GM18907 (cell line): ENCODE results near the gene IKBKE.

Experiments used
- ATAC-seq: cut with Tn5 transposase; IDR thresholded peaks from one replicate; pipeline ENCODE4 v1.9.1; 2021; ENCODE audit warnings: mild to moderate bottlenecking, moderate library complexity; ENCODE audit not compliant: unreplicated experiment

Gene IKBKE

DNA sequence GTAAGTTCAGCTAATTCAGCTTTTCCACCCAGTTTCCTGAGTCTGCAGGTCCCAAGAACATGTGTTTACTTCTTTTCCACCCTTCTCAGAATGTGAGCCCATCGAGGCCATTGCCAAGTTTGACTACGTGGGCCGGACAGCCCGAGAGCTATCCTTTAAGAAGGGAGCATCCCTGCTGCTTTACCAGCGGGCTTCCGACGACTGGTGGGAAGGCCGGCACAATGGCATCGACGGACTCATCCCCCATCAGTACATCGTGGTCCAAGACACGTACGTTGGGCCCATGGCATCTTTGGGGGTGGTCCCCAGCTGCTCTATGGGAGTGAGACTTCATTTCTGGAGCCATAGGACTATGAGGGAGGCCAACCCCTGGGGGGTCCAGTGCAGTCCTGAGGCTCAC is 17.2 kb upstream of the IKBKE start:
- ATAC-seq, result no peak

DNA sequence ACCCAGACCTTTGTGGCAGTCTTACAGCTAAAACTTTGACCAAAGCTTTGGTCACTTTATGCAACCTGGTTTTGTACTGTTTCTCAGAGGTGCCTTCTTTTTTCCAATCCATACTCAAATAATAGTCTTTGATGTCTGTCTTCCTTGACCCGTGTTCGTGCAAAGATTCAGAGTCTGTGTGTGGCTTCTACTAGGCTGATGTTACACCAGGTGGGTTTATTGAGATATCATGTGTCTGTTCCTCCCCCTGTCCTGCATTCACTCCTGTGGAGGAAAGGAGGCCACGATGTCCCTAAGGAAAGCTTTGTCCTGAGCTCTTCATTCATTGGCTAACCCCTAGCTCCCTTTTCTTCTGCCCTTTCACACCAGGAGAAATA is 15.0 kb upstream of the IKBKE start:
- no peak for ATAC-seq

DNA sequence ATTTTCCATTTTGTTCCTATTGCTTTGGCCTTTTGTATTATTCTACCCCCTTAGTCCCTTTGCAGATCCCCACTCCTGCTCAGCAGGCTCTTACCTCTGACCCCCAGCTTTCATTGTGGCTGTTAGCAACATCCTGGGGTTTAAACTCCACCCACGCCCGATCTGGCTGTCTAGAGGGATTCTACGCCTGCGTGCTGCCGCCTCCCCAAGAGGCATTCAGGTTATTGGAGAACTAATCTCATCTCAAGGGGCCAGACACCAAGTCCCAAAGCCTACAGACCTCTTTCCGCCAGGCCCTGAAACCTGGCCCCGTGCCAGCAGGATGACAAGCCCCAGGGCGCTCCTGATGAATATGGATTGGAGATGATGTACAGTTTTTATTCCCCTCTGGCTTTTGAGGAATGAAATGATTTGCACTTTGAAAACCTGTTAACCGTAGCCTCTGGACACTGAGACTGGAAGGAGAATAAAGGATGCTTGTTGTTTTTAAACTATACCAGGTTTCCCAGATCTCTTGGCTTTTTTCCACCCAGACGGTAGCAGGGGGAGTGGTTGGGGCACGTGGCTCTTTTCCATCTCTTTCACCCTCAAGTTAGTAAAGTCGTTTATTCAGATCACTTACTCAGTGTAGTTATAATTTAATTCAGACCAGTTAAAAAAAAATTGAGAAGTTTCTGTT is 14.5 kb upstream of the IKBKE start:
- ATAC-seq, result no peak

- no peak for ATAC-seq
Measured at GRCh38 chr1:206456577-206457370, 13.5 kb upstream of the IKBKE start.

DNA sequence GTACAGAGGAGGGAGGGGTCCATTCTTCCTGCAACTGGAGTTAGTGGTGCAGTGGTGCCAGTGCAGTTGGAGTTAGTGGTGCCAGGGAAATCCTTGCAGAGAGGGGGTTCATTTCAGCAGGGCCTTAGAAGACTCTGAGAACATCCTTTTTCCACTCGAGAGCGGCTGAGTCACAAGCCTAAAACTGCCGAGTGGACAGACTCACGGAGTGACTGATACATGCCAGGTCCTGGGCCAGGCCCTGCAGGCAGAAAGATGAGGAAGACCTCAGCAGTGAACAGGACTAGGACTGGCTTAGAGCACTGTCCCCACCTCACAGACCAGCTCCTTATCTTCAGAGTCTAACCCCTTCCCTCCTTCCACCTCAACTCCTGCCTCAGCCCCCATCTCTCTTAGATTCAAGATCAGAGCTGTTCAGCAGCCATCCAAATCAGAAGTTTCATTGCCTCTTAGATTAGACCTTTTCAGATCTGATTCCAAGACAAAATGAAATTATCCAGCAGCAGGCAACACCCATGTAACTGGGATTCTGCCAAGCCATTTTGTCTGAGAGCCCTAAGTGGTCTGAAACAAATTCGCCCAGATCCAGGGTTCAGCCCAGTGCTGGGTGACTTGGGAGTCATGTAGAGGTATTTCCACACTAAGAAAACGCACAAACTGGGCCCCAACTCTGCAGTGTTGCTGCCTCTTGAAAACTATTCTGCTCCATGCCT is 12.7 kb upstream of the IKBKE start:
- ATAC-seq, result no peak

DNA sequence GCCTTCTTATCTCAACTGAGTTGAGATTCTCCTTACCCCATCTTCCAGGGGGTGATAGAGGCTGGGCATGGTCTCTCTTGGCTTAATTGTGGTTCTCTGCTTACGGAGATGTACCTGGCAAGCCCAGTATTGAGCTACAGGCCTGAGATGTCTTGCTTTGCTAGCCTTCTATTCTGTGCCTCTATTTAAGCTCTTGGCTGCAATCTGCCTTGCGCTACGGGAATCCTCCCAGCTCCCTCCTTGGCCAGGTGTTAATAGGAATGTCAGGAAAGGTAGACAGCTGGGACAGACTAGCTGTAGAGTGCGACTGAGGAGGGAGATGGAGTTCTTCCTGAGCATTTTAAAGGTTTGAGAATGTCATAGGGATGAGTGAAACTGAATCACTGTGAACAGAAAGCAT is 10.6 kb upstream of the IKBKE start:
- ATAC-seq, result no peak

GRCh38 chr1:206460836-206461426 is 9.3 kb upstream of the IKBKE start:
- ATAC-seq, result no peak

DNA sequence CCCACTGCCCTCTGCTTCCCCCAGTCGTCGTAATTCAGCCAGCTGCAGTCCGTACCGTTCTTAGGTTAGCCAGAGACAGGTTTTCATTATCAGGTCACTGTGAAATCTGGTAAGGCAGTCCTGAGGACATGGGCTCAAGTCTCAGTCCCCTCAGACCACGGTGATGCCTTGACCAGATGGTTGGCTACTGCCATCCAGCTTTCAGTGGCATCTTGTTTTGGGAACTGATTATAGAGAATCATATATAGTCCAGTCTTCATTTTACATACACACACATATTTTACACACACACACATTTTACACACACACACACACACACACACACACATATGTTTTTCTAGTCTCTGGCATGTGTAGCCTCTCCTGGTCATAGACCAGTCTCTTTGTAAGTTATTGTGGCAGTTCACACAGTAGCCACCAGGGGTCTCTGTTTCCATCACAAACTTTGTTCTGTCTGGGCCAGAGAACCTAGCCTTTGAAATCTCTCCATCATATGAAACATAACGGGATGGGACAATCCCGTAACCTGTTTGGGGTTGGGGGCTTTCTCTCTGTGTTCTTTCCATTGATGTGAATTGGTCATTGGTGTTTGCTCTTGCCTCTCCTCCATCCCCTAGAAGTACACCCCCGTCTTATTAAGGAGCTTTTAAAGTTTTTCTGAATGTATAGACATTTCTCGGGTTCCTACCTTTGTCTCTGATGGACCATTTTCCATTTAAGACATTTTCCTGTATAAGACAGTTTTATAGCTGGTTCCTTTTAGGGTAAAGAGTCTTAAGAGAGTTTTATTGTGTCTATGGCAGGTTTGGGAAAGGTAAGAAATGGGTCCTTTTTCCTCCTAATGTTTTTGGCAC is 8.4 kb upstream of the IKBKE start:
- ATAC-seq, result no peak

DNA sequence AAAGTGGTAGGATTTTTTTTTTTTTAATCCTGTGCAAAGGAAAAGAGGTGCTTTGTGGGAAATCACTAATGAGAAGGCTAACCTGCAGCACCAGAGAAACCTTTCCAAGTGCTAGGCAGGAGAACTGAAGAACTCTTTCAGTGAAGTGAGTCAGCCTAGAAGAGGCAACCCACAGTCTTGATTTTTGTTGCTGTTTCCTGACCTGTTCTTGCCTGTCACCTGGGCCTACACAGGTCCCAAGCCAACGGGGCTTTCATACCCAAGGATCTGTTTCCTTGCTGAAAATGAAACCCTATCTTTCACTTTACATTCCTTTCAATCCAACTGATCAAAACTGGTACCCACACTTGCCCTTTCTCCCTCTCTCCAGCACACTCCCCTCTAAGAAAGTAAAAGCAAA is 7.1 kb upstream of the IKBKE start:
- no peak for ATAC-seq

DNA sequence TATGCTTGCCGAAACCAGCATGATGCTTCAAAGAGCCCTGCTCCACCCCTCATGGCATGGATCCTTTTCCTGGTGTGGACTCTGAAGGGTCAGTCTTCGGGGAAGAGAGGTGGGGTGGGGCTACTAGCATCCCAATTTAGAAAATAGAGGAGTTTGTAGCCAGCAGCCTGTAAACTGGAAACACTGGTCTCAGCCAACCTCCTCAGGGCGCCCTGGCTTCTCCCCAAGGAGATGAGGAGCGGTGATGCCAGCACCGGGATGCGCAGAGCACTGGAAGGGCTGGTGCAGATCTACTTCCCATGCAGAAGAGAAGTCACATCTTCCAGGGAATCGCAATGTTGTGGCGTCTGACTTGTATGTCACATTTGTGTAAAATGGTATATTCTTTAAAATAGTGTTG is 6.4 kb upstream of the IKBKE start:
- no peak for ATAC-seq

GRCh38 chr1:206464456-206464964 is 5.8 kb upstream of the IKBKE start:
- no peak for ATAC-seq

DNA sequence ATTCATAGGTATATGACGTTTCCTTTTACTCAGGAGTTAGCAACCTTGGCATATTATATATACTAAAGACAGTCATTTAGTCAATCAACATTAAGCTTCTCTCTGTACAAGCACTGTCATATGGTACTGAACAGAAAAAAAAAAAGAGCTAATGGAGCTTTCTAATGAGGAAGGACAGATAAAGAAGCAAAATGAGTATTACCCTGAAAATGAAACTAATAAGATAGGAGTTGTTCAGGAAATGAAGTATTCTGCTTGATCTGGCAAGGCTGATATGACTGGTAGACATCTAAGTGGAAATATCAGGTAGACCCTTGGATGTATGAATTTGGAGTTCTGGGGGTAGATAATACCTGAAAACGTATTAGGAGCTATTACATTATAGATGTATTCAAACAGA is 4.3 kb upstream of the IKBKE start:
- no peak for ATAC-seq

DNA sequence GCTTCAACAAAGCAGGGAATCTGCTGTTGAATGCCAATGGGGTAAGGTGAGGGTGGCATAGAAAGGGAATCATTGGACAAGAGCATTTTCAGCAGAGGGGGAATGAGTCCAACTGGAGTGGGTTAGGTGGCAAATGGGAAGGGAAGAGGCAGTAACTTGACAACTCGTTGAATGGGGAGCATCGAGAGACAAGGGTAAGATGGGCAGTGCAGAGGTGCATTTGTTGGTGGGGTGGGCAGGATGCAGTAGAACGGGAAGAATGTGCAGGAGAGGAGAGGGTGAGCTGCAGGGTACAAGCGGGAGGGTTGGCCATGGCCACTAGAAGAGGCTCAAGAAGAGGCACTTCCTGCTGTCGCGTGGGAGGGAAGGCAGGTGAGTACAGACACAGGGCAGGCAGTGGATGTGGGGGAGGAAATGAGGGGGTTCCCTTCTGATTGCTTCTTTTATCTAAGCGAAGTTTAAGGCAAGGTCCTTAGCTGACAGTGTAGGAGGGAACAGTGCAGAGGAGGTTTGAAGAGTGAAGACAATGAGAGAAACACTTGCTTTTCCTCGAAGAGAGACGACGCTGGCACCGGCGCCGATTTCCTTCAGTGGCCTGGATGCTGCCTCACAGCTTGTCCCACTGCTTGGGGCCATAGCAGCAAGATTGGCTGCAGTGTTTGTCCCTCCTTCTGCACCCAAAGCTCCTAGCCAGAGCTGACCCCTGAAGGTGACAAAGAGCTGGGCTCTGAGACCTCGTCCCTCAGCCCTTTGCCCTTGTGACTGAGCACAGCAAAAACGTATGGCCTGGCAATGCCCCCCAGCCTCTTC is 3.2 kb upstream of the IKBKE start:
- ATAC-seq, result no peak

DNA sequence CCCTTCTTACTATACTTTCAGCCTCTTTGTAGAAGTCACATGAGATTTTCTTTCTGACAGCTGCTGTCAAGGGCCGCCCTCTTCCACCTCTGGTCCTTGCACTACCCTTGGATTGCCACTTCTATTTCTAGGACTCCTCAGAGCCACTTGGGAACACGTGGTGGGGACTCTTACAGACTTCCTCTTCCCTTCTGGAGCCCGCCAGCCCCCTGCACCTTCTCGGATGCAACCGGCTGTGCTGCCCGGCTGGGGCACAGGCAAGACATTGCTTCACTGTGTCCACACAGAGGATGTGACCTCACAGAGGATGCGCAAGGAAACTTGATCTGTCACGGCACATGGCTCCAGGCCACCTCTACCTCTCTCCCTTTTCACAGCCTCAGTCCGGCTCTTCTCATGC is 2.4 kb upstream of the IKBKE start:
- ATAC-seq, result no peak

DNA sequence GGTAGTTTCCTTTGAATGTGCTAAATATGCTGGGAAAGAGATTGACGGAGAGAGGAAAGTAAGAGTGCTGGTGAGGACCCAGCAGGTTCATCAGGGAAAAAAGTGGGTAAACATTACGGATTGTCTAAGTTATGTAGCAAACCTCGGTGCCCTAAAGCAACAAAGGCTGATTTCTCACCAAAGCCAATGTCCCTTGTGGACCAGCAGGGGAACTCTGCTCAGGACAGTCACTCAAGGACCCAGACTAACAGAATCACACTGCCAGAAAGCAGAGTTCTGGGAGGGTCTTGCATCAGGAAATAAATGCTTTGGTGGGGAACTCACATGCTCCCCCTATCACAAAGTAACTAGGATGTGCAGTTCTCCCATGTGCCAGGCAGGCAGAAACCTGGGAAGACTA is 1.7 kb upstream of the IKBKE start:
- ATAC-seq, result no peak

DNA sequence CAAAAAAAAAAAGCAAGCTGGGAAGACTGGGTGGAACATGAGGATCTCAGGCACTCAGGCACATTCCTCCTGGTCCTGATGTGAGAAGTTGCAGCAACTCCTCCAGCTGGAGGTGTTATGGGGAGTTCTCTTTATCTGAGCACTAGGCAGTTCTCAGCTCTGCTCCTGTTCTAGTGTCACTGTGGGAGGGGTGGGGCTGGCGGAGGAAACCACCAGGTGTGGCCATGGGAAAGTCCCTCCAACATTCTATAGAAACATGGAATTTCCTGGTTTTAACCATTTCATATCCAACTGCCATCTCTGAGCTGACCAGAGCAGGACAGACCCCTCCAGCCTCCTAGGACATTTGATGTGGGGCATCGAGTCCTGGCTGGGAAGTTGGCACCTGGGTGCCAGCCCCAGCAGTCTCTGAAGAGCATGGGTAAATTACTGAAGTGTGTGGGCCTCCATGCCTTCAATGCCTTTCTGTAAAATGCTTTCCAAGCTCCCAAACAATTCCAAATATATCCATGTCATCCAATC is 804 bp upstream of the IKBKE start:
- no peak for ATAC-seq

DNA sequence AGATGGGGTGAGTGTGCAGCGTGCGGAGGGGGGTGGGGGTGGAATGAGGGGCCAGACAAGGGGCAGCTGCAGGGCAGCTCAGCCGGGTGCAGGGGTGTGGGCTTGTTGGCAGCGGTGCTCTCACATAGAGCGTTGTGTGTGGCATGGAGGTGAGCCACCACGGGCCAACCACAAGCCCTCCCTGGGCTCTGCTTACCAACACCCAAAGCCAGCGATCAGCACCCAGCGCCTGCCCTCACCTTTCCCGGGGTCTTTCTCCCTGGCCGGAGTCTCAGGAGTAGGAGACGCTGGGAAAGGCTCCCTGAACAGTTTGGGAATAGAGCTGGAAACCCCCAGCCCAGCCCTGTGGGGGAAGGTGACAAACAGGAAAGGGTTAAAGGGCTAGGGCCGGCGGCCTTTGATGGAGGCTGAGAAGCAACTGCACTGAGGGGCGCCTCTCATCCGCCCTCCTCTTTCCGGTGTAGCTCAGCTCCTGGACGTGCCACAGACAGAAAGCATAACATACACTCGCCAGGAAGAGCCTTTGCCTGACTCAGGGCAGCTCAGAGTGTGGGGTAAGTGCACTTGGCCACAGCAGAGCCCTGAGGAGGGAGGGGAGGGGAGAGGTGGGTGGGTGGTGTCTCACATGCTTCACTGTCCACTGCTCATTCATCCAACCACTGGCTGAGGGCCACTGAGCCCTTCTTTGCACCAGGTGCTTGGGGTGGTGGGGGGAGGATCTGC is 577 bp downstream of the IKBKE start:
- ATAC-seq, result peak; percentile 33

DNA sequence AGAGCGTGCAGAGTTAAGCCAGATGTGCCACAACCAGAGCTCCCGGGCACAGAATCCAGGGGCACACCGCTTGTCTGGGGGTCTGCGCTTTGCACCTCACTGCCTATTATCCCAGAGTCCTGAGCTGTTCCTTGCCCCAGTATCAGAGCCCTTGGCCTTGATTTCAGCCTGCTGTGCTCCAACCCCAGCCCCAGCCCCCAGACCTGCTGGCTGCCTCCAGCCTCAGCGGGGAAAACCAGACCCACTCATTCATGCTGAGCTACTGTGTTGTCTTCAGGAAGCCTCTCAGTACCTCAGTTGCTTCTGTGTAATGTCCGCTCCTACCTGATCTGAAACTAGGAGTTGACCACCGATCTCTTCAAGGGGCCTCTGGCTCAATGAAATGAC is 1.1 kb downstream of the IKBKE start:
- ATAC-seq, result peak; percentile 30

DNA sequence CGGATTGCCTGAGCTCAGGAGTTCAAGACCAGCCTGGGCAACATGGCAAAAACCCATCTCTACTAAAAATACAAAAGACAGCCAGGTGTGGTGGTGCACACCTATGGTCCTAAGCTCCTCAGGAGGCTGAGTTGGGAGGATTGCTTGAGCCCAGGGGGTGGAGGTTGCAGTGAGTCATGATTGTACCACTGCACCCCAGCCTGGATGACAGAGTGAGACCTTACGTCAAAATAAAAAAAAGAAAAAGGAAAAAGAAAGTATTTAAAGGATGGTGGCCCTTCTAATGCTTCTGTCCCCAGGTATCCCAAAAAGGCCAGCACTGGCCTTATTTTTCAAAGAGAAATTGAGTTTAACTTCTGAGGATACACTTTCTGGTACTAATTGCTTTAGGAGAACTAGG is 1.7 kb downstream of the IKBKE start:
- ATAC-seq, result no peak
